Activated naive CD8-positive, alpha-beta T cell treated with anti-CD3 and anti-CD28 coated beads for 36 hours (primary cell): ENCODE measurements around the gene EMILIN1. TPM values are rescaled to one million over a fixed set of nuclear protein-coding genes. Genes with fewer than 3 reads are reported as not detected.
A peak's percentile ranks its signal among the peaks of the same experiment; 100 is the strongest.

ENCODE experiments used
- DNase-seq: peaks from one replicate; pipeline ENCODE4 v3.0.0; 2021
- H3K27ac Mint-ChIP-seq: one replicate; pipeline ENCODE4 v1.8.0; 2022; ENCODE audit warnings: mild to moderate bottlenecking, moderate library complexity, mixed read lengths
- H3K27me3 Mint-ChIP-seq: one replicate; pipeline ENCODE4 v1.8.0; 2022; ENCODE audit warnings: mild to moderate bottlenecking, mixed read lengths
- H3K36me3 Mint-ChIP-seq: one replicate; pipeline ENCODE4 v1.8.0; 2021; ENCODE audit warnings: mild to moderate bottlenecking, mixed read lengths
- H3K4me1 Mint-ChIP-seq: one replicate; pipeline ENCODE4 v1.8.0; 2021; ENCODE audit warnings: mixed read lengths
- H3K4me3 Mint-ChIP-seq: one replicate; pipeline ENCODE4 v1.8.0; 2022; ENCODE audit warnings: mild to moderate bottlenecking, moderate library complexity, mixed read lengths
- H3K9me3 Mint-ChIP-seq: one replicate; pipeline ENCODE4 v1.8.0; 2022; ENCODE audit warnings: mixed read lengths
- total RNA-seq, 2 experiments: library from RNA; stranded (reverse); gene quantifications; one replicate each; pipeline ENCODE4 v1.2.3, GENCODE V29; 2021

Gene EMILIN1
- total RNA-seq, 2 experiments from 2014 or later: 0.62 to 0.76 TPM

DNA sequence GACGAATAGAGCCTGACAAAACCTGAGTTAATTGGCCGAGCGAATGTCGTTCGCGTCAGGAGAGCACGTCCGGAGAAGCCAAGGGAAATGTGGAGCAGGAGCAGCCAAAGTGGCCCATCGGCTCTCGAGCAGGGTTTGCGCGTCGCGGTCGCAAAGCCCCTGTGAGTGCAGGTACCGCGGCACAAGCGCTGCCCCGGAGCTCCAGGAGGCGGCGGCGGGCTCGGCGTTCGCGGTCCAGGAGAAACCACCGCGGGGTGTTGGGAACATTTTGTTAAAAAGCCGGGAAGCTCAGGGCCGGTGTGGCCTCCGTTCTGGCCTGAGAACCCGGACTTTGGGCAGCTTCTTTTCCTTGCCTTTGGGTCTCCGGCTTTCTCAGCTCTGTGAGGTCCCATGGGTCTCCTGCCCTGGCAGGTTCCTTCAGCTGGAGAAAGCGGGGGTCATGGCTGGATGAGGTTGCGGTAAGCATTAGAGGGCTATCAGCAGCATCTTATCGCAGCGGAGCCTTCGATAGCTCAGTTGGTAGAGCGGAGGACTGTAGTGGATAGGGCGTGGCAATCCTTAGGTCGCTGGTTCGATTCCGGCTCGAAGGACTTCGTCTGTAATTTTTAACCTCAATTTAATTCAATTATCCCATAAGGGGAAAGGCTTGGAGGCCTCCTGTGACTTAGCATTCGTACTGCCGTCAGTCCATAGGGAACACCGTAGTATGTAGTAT is 28.0 kb upstream of the EMILIN1 start:
- peak overlapping the region; percentile 99 for H3K27ac Mint-ChIP-seq
- peaks cover 22% of the 10 kb centered on the region for H3K36me3 Mint-ChIP-seq
- H3K4me1 Mint-ChIP-seq: peaks cover 27% of the 10 kb centered on the region
- peak overlapping the region; percentile 89 for H3K4me3 Mint-ChIP-seq
- peaks cover 14% of the 10 kb centered on the region for H3K27me3 Mint-ChIP-seq
- peak; percentile 87 for DNase-seq
- peaks cover 4% of the 10 kb centered on the region for H3K9me3 Mint-ChIP-seq

DNA sequence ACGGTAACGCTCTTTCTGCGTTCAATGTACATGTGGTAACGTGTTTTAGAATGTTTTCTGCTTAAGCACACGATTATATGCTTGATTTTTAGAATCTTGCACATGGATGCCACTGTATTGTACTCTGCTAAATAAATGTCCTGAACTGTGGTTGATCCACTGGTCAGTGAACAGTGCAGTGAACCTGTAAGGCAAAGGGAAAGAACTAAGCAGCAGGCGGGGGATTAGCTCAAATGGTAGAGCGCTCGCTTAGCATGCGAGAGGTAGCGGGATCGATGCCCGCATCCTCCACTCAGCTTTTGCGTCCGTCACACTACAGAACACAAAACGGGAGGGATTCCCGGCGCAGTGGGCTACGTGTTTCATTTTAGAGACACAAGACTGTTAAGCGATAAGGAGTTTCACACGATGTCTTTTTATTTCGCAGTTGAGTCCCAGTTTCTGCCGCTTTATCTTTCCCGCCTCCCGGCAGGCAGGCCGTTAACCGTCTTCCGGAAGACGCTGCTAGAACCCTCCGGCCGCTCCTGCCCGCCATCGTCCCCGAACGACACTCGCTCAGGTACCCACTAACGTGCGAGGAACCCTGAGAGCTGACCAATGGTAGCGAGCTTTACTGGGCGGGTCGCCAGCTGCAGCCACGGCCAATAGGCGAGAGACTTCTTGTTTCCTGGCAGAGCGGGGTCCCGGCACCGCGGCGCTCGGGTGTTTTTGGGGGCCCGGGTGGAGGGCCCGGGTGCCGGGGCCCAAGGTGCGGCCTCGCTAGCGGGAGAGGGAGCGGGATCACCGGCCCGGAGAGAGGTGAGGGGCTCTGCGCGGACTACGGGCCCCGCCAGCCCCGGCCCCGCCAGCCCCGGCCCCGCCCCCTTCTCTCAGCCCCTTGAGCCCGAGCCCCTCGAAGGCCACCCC is 27.2 kb upstream of the EMILIN1 start, which contains the start of gene AGBL5:
Gene AGBL5, plus strand, starts transcription at position 673 of the 906 bp plus-strand sequence. CDS start 1,291 bp downstream, outside the sequence.
- peaks cover 20% of the 10 kb centered on the region for H3K36me3 Mint-ChIP-seq
- H3K9me3 Mint-ChIP-seq: peaks cover 4% of the 10 kb centered on the region
- H3K4me3 Mint-ChIP-seq: peak within 1 kb of the TSS; percentile 89
- peak; percentile 96 for DNase-seq
- H3K4me1 Mint-ChIP-seq: peaks cover 27% of the 10 kb centered on the region
- peaks cover 14% of the 10 kb centered on the region for H3K27me3 Mint-ChIP-seq
- H3K27ac Mint-ChIP-seq: peak within 1 kb of the TSS; percentile 99

GRCh38 chr2:27051902-27052645 is 26.3 kb upstream of the EMILIN1 start:
- peaks cover 27% of the 10 kb centered on the region for H3K4me1 Mint-ChIP-seq
- DNase-seq: no peak
- H3K4me3 Mint-ChIP-seq: peak overlapping the region; percentile 89
- H3K27me3 Mint-ChIP-seq: peaks cover 14% of the 10 kb centered on the region
- peaks cover 4% of the 10 kb centered on the region for H3K9me3 Mint-ChIP-seq
- peak overlapping the region; percentile 72 for H3K27ac Mint-ChIP-seq
- peaks cover 20% of the 10 kb centered on the region for H3K36me3 Mint-ChIP-seq

DNA sequence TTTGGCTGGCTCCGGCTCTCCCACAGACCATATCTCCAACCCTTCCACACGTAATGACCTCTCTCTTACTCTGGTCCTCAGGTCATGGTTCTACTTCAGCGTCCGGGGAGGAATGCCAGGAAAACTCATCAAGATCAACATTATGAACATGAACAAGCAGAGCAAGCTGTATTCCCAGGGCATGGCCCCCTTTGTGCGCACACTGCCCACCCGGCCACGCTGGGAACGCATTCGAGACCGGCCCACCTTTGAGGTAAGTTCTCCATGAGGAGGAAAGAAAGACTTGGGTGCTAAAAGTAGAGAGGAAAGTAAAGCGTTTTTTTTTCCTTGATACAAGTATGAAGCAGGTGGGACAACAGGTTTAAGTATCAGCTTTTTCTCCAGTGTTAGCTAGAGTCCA is 25.1 kb upstream of the EMILIN1 start:
- Mint-ChIP-seq H3K27me3 (peaks cover 14% of the 10 kb centered on the region), H3K9me3 (peaks cover 4% of the 10 kb centered on the region), H3K27ac (no peak overlapping the region), H3K4me1 (peaks cover 25% of the 10 kb centered on the region), H3K36me3 (peaks cover 20% of the 10 kb centered on the region), H3K4me3 (peak overlapping the region; percentile 23)
- DNase-seq: no peak

- Mint-ChIP-seq H3K9me3 (peaks cover 4% of the 10 kb centered on the region), H3K27ac (no peak overlapping the region), H3K4me3 (no peak overlapping the region), H3K4me1 (peaks cover 25% of the 10 kb centered on the region), H3K27me3 (peaks cover 14% of the 10 kb centered on the region), H3K36me3 (peaks cover 20% of the 10 kb centered on the region)
- no peak for DNase-seq
Observed at GRCh38 chr2:27053776-27054175, 24.6 kb upstream of the EMILIN1 start.

GRCh38 chr2:27054721-27055120 is 23.7 kb upstream of the EMILIN1 start:
- H3K4me1 Mint-ChIP-seq: peaks cover 20% of the 10 kb centered on the region
- no peak overlapping the region for H3K4me3 Mint-ChIP-seq
- H3K27ac Mint-ChIP-seq: no peak overlapping the region
- H3K36me3 Mint-ChIP-seq: peaks cover 16% of the 10 kb centered on the region
- peaks cover 14% of the 10 kb centered on the region for H3K27me3 Mint-ChIP-seq
- H3K9me3 Mint-ChIP-seq: peaks cover 4% of the 10 kb centered on the region
- DNase-seq: no peak

DNA sequence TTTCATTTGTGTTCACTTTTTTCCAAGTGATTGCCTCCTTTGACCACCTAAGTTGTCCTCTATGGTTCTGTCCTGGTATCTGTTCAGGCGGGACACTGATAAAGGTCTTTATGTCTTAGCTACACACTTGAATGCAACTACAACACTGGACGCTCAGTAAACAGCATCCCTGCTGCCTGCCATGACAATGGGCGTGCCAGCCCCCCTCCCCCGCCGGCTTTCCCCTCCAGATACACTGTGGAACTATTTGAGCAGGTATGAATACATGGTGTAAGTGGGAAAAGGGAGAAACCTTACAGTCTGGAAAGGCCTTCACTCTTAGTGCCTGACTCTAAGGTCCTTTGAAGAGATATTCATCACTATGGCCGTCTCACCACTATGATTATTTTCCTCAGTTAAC is 21.2 kb upstream of the EMILIN1 start:
- Mint-ChIP-seq H3K36me3 (peaks cover 3% of the 10 kb centered on the region), H3K27me3 (no peaks in the 10 kb centered on the region), H3K4me1 (peaks cover 5% of the 10 kb centered on the region), H3K9me3 (no peaks in the 10 kb centered on the region), H3K4me3 (no peak overlapping the region), H3K27ac (no peak overlapping the region)
- DNase-seq: no peak

GRCh38 chr2:27058210-27058609 is 20.2 kb upstream of the EMILIN1 start:
- no peaks in the 10 kb centered on the region for H3K27me3 Mint-ChIP-seq
- no peaks in the 10 kb centered on the region for H3K9me3 Mint-ChIP-seq
- no peak overlapping the region for H3K27ac Mint-ChIP-seq
- H3K4me1 Mint-ChIP-seq: peaks cover 5% of the 10 kb centered on the region
- no peak overlapping the region for H3K4me3 Mint-ChIP-seq
- no peak for DNase-seq
- peaks cover 11% of the 10 kb centered on the region for H3K36me3 Mint-ChIP-seq

GRCh38 chr2:27059141-27059820 is 19.1 kb upstream of the EMILIN1 start:
- DNase-seq: no peak
- peaks cover 14% of the 10 kb centered on the region for H3K36me3 Mint-ChIP-seq
- H3K9me3 Mint-ChIP-seq: no peaks in the 10 kb centered on the region
- H3K27me3 Mint-ChIP-seq: no peaks in the 10 kb centered on the region
- H3K27ac Mint-ChIP-seq: no peak overlapping the region
- no peak overlapping the region for H3K4me3 Mint-ChIP-seq
- H3K4me1 Mint-ChIP-seq: peaks cover 8% of the 10 kb centered on the region

DNA sequence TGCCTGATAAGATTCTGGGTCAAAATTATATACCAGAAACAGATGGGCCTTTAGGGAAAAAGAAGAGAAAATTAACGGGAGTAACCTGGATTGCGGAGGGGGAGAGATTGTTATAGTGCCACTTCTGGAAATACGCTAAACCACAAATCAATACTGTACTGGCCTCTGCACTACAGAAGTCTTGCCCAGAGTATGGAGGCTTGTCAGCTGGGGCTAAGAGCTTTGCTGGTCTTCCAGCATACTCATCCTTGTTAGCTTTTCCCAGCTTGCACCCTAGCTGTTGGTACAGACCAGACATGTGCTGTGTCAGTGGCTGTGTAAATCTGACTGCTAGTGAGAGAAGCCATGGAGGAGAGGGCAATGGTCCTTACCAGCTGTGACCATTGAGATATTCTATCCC is 18.1 kb upstream of the EMILIN1 start:
- Mint-ChIP-seq H3K36me3 (peaks cover 14% of the 10 kb centered on the region), H3K27me3 (no peaks in the 10 kb centered on the region), H3K4me1 (peaks cover 8% of the 10 kb centered on the region), H3K27ac (no peak overlapping the region), H3K4me3 (no peak overlapping the region), H3K9me3 (no peaks in the 10 kb centered on the region)
- no peak for DNase-seq

DNA sequence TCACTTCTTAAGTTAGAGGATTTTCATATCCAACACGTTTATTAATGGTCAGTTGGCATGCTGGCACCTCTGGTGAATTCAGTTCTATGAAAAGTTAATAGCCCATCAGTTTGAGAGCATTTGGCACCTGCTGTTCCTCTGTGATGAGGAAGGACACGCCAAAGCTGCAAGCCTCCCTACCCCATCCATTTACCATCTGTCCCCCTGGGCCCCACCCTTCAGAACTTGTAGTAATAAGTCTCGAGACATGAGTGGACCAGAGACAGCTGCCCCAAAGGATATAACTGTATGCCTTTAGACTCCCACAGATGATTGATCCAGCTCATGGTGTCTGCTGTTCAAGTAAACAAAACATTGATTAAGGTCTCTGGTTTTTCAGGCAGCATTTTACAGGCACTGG is 13.3 kb upstream of the EMILIN1 start:
- H3K4me1 Mint-ChIP-seq: peaks cover 34% of the 10 kb centered on the region
- H3K36me3 Mint-ChIP-seq: peaks cover 47% of the 10 kb centered on the region
- no peaks in the 10 kb centered on the region for H3K27me3 Mint-ChIP-seq
- no peak overlapping the region for H3K4me3 Mint-ChIP-seq
- no peak overlapping the region for H3K27ac Mint-ChIP-seq
- H3K9me3 Mint-ChIP-seq: no peaks in the 10 kb centered on the region
- DNase-seq: no peak

DNA sequence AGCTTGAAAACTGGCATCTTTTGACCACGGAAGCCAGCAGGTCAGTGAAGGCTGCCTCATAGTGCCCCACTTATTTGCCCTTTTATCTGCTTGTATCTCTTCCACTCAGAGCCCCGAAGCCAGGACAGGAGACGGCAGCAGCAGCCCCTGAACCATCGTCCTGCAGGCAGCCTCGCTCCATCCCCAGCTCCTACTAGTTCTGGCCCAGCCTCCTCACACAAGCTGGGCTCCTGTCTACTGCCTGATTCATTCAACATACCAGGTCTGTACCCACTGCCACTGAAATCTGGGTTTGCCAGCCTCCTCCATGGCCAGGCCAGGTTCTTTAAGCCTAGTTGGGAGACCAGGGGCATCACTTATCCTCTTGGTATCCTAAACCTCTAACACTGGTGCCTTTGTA is 11.0 kb upstream of the EMILIN1 start:
- H3K9me3 Mint-ChIP-seq: no peaks in the 10 kb centered on the region
- peaks cover 53% of the 10 kb centered on the region for H3K36me3 Mint-ChIP-seq
- no peak for DNase-seq
- no peak overlapping the region for H3K27ac Mint-ChIP-seq
- no peak overlapping the region for H3K4me3 Mint-ChIP-seq
- H3K27me3 Mint-ChIP-seq: no peaks in the 10 kb centered on the region
- peaks cover 41% of the 10 kb centered on the region for H3K4me1 Mint-ChIP-seq

DNA sequence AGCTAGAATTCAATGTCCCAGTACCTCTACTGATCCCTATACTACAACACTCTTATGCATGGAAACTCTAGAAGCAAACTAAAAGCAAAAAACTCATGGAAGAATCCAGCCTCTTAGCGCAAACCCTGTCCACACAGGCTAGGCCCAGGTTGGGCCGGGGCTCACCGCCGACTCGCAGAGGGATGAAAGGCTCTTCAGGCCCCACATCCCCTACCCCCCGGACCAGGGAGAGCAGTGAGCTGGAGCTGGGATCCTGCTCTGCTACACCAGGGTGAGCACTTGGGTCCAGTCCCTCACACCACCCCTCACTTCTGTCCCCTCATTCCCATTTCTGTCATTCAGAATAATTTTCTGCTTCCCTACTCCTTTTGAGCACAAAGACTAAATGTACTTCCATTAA is 9.0 kb upstream of the EMILIN1 start:
- no peak for DNase-seq
- H3K27ac Mint-ChIP-seq: peak overlapping the region; percentile 79
- H3K4me1 Mint-ChIP-seq: peaks cover 50% of the 10 kb centered on the region
- H3K36me3 Mint-ChIP-seq: peaks cover 42% of the 10 kb centered on the region
- H3K4me3 Mint-ChIP-seq: peak overlapping the region; percentile 97
- H3K9me3 Mint-ChIP-seq: no peaks in the 10 kb centered on the region
- no peaks in the 10 kb centered on the region for H3K27me3 Mint-ChIP-seq

DNA sequence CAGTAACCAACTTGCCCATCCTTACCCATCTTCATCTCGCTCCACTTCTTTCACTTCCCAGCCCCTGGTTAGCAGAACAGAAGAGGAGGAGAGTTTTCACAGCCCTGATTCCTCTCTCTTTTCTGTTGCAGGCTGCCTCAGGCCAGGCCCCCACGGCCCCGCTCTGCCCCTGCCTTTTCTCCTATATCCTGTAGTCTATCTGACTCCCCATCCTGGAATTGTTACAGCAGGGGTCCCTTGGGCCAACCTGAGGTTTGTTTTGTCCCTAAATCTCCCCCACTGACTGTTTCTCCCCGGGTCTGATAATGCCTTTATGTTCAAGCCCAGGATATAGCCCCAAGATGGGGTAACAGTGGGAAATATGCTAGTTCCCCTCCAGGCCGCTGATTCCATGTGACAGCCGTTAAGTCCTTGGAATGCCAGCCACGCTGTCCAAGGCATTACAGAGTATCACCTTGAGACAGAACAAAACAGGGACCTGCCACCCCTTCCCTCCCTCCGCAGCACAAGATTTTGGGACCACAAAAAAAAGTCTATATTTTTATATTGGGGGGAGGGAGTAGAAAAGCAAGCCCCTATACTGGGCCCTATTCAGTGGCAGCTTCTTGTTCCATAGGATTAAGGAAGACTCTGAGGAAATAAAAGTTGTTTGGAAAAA is 8.3 kb upstream of the EMILIN1 start:
- H3K4me1 Mint-ChIP-seq: peaks cover 56% of the 10 kb centered on the region

More for the DNA sequence above, 8.3 kb upstream of the EMILIN1 start:
- peaks cover 41% of the 10 kb centered on the region for H3K36me3 Mint-ChIP-seq
- DNase-seq: no peak
- H3K27ac Mint-ChIP-seq: peak overlapping the region; percentile 93
- H3K4me3 Mint-ChIP-seq: peak overlapping the region; percentile 97
- H3K27me3 Mint-ChIP-seq: no peaks in the 10 kb centered on the region
- no peaks in the 10 kb centered on the region for H3K9me3 Mint-ChIP-seq
